ENCODE results near the gene SLC3A2.

SLC3A2 gene

GRCh38 chr11:62912268-62912667 lies 31.6 kb downstream of the SLC3A2 start:
- DNase-seq, result no peak

- no peak for DNase-seq
Measured at GRCh38 chr11:62914416-62914815, 33.7 kb downstream of the SLC3A2 start.

DNA sequence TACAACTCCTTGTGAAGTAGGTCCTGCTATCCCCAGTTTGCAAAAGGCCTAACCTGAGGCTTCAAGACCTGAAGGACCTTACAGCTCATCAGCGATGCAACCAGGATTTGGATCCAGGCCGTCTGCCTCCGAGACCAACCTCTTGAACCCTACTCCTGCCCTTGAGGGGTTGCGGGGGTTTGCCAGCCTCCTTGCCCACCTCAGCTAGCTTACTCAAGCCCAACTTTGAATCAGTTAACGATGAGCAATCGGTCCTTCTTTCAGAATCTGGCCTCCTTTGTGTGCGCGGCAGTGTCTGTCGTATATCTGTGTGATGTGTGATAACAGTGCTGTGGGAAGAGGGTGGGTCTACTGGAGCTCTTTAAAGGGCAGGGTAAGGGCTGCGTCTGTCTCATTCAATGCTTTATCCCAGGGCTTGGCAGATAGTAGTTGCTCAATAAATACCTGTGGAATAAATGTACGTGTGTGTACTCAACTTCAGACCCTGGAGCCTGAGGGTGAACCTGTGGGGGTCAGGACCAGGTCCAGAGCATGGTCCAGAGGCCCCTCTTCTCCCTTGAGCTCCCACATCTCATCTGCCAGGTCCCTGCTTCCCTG lies 37.3 kb downstream of the SLC3A2 start:
- no peak for DNase-seq

GRCh38 chr11:62918531-62918930 lies 37.8 kb downstream of the SLC3A2 start:
- DNase-seq, result no peak

- no peak for DNase-seq
Measured at GRCh38 chr11:62919476-62919875, 38.8 kb downstream of the SLC3A2 start.

GRCh38 chr11:62919898-62920640 lies 39.4 kb downstream of the SLC3A2 start:
- DNase-seq, result no peak

- DNase-seq, result no peak
Measured at GRCh38 chr11:62921201-62921572, 40.5 kb downstream of the SLC3A2 start, which contains the start of gene CHRM1. Gene CHRM1 (minus strand): TSS chr11:62921363. CDS start chr11:62911100, 10,263 bp downstream.

GRCh38 chr11:62921573-62922188 lies 41.0 kb downstream of the SLC3A2 start:
- no peak for DNase-seq

- DNase-seq, result no peak
Measured at GRCh38 chr11:62922189-62922589, 41.5 kb downstream of the SLC3A2 start.

DNA sequence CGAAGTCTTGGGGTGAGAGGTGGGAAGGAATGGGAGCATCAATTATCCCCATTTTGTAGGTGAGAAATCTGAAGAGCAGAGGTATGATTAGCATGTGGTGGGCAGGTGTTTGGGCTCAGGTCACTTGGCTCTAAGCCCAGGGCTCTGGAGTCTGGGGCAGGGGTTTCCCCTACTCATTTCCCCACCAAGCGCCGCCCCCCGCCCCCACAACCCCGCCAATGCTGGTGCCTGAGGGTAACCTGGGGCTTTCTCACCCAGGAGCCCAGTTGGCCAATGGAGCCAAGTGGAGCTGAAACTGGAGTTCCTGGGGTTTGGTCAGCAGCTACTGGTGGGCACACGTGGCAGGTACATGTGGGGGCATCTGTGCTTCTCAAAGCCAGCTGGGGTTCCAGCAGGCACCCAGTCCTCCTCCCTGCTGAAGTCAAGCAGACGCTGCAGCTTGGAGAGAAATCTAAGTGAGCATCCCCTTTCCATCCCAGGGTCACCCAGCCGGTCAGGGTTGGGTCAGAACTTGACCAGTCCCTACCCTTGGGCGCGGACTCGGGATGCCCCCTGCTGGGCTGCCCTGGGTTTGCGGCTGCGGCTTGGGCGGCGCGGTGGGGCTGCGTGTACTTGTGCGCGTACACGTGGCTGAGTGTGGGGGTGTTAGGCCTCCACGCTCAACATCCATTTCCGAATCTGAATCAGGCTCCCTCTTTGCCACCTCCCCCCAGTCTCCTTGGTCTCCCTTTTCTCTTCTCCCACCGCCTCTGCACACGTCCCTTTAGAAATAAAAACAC lies 42.1 kb downstream of the SLC3A2 start:
- no peak for DNase-seq

- DNase-seq, result peak; percentile 64
Measured at GRCh38 chr11:62923601-62924411, 43.1 kb downstream of the SLC3A2 start.

DNA sequence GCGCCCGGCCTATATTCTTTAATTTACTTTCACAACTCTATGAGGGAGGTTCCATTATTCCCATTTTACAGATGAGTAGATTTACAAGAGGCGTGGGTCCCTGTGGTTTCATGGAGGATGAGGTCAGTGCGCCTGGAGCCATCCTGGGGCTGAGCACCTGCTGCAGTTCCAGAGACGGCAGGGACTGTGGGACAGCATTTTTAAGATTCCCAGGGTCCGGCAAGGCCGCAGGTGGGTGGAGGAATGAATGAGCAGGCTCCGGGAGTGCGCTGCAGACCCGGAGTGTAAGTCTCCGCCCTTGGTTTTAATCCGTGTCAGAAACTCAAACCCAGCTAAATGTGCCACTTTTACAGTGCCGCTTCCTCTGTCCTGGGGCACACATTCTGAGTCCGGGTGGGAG lies 44.6 kb downstream of the SLC3A2 start:
- no peak for DNase-seq

- DNase-seq, result peak; percentile 66
Measured at GRCh38 chr11:62925745-62926679, 45.3 kb downstream of the SLC3A2 start.

DNA sequence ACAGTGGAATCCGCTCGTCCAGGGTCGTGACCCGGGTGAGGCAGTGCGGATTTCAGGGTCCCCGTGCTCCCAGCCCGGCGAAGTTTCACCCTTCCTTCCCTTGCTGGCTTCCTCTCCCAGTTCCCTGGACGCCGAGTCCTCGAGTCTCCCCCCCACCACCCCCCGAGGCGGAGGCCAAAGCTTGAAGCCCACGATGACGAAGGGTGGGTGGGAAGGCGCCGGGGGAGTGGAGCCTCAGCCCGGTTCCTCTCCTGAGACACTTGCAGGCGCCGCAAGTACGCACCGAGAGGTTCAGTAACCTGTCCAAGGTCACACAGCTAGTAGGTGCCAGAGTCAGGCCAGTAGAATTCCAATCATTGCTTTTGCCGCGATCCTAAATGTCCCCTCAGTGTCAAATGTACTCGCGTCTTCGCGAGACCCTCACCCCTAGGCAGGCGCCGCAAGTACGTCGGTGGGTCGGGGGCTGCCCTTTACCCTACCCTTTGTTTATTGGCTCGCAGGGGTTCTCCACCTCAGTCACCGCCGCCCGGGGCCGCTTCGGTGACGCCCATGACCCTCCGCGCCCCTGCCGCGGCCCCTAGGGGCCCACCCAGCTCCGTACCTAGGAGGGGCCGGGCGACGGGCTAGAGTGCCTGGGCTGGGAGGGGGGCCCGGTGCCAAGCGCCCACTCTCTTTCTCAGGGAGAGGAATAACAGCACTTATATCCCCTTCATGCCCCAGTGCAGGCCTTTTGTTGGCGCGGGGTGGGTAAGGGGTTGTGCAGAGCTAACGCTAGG lies 46.2 kb downstream of the SLC3A2 start:
- DNase-seq, result no peak

GRCh38 chr11:62928011-62928410 lies 47.3 kb downstream of the SLC3A2 start:
- no peak for DNase-seq

GRCh38 chr11:62930157-62930556 lies 49.5 kb downstream of the SLC3A2 start:
- no peak for DNase-seq

- no peak for DNase-seq
Measured at GRCh38 chr11:62930666-62931065, 50.0 kb downstream of the SLC3A2 start.

GRCh38 chr11:62931499-62932278 lies 51.0 kb downstream of the SLC3A2 start:
- DNase-seq, result no peak

DNA sequence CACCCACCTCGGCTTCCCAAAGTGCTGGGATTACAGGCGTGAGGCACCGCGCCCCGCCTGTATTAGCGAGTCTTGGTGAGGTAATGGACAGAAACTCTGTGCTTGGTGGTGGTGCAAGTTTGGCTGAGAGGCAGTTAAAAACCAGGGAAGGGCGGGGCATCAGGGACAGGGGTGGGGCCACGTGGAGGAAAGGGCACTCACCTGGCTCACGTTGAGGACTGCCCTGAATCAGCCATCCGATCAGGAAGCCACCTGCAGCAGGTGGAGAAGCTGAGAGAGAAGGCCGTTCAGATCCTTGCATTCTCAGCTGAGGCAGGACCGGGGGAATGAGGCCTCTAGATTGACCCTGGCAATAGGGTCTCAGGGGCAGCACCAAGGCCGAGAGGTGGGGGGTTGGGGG lies 52.6 kb downstream of the SLC3A2 start:
- DNase-seq, result no peak
